Common myeloid progenitor, CD34-positive (primary cell): ENCODE measurements around the gene ZBTB44.

ENCODE experiments used
- CTCF ChIA-PET: fragments of 350-600 bp; sonication (Branson Sonifier 250); formaldehyde crosslinking; loops from one replicate; lab custom pipeline; 2021; ENCODE audit warnings: antibody characterized with exemption; lab: Charles Lee
- POLR2A ChIA-PET: fragments of 350-600 bp; sonication (Branson Sonifier 250); formaldehyde crosslinking; loops from one replicate; lab custom pipeline; 2021; ENCODE audit warnings: antibody characterized with exemption; lab: Charles Lee
- DNase-seq, 3 donors: peaks; one replicate each; pipeline versions ENCODE4 v3.0.0 to v3.0.0-alpha.2; 2013
- H3K27ac ChIP-seq, 2 experiments: 1 replicate in 1 of 2; 2 replicates in 1 of 2; pipeline ENCODE4 v1.7.0; 2013; ENCODE audit warnings: inconsistent platforms in 2 of 2, low read length in 2 of 2, mild to moderate bottlenecking in 2 of 2, low read depth in 1 of 2, moderate library complexity in 1 of 2; ENCODE audit not compliant: severe bottlenecking in 2 of 2, insufficient read depth in 1 of 2, poor library complexity in 1 of 2
- H3K27me3 ChIP-seq, 5 experiments: replicated peaks in 2 of 5; 1 replicate in 3 of 5; 2 replicates in 2 of 5; pipeline versions ENCODE4 v1.6.1 to v1.7.0; 2013; ENCODE audit warnings: low read length in 4 of 5, mild to moderate bottlenecking in 2 of 5, moderate library complexity in 2 of 5, inconsistent platforms in 1 of 5; ENCODE audit not compliant: insufficient read depth in 5 of 5, control insufficient read depth in 4 of 5
- H3K36me3 ChIP-seq, 4 experiments: 1 replicate in 2 of 4; 2 replicates in 2 of 4; pipeline versions ENCODE4 v1.6.1 to v1.7.0; 2013; ENCODE audit warnings: low read length in 3 of 4, control low read depth in 1 of 4, mild to moderate bottlenecking in 1 of 4; ENCODE audit not compliant: control insufficient read depth in 4 of 4, insufficient read depth in 4 of 4
- H3K4me1 ChIP-seq, 4 experiments: 1 replicate in 3 of 4; 2 replicates in 1 of 4; pipeline versions ENCODE4 v1.6.1 to v1.7.1; 2013; ENCODE audit warnings: low read length in 3 of 4, mild to moderate bottlenecking in 3 of 4, control low read depth in 1 of 4, inconsistent platforms in 1 of 4, moderate library complexity in 1 of 4; ENCODE audit not compliant: control insufficient read depth in 4 of 4, insufficient read depth in 4 of 4; ENCODE audit errors: control extremely low read depth in 1 of 4
- H3K4me3 ChIP-seq, 7 experiments: 1 replicate in 4 of 7; 2 replicates in 3 of 7; pipeline versions ENCODE4 v1.5.1 to v1.7.0; 2013; ENCODE audit warnings: mild to moderate bottlenecking in 7 of 7, low read length in 6 of 7, moderate library complexity in 6 of 7, inconsistent platforms in 2 of 7, low read depth in 2 of 7, control low read depth in 1 of 7; ENCODE audit not compliant: insufficient read depth in 4 of 7, control insufficient read depth in 1 of 7; ENCODE audit errors: extremely low read depth in 1 of 7
- H3K9me3 ChIP-seq, 5 experiments: 1 replicate in 4 of 5; 2 replicates in 1 of 5; pipeline versions ENCODE4 v1.6.1 to v1.7.1; 2013; ENCODE audit warnings: low read length in 4 of 5, mild to moderate bottlenecking in 2 of 5, inconsistent platforms in 1 of 5, low read depth in 1 of 5, moderate library complexity in 1 of 5; ENCODE audit not compliant: control insufficient read depth in 4 of 5, insufficient read depth in 2 of 5; ENCODE audit errors: control extremely low read depth in 1 of 5
- WGBS: methylation state at CpG from one replicate; pipeline ENCODE4 v1.1.5; 2013; ENCODE audit not compliant: insufficient coverage; 5-methylcytosine and 5-hydroxymethylcytosine counted together

Gene ZBTB44

GRCh38 chr11:130202009-130202817, 112.5 kb downstream of the ZBTB44 start:
- H3K9me3 ChIP-seq, result peaks cover 0 to 4% (median 0%) of the 10 kb centered on the region in 5 experiments
- no peak overlapping the region for H3K27ac ChIP-seq
- DNase-seq, result no peak
- H3K4me3 ChIP-seq, result no peak overlapping the region
- H3K4me1 ChIP-seq, result no peaks in the 10 kb centered on the region
- H3K36me3 ChIP-seq, result no peaks in the 10 kb centered on the region
- H3K27me3 ChIP-seq, result no peaks in the 10 kb centered on the region
- ChIA-PET POLR2A (no interaction called here), CTCF (interaction anchor here (2.2 kb wide), 1 partner anchor 11 kb away, joined by 8 read pairs; no protein-coding TSS in a partner anchor)
- 73% methylated on average over 12 of the region's 12 CpGs for WGBS

- no peak overlapping the region for H3K27ac ChIP-seq
- POLR2A ChIA-PET, result no interaction called here
- CTCF ChIA-PET, result interaction anchor here (1.1 kb wide), 1 partner anchor 10 kb away, joined by 4 read pairs; no protein-coding TSS in a partner anchor
- no peaks in the 10 kb centered on the region for H3K36me3 ChIP-seq
- H3K9me3 ChIP-seq, result peaks cover 0 to 4% (median 0%) of the 10 kb centered on the region in 5 experiments
- H3K27me3 ChIP-seq, result no peaks in the 10 kb centered on the region
- H3K4me3 ChIP-seq, result no peak overlapping the region
- DNase-seq, result no peak
- no peaks in the 10 kb centered on the region for H3K4me1 ChIP-seq
- WGBS, result 92% methylated on average over 6 of the region's 7 CpGs
These were observed 113.7 kb downstream of the ZBTB44 start for GRCh38 chr11:130201026-130201425.

- Histone ChIP-seq H3K27ac (no peak overlapping the region), H3K27me3 (no peaks in the 10 kb centered on the region), H3K36me3 (no peaks in the 10 kb centered on the region), H3K4me3 (no peak overlapping the region), H3K4me1 (no peaks in the 10 kb centered on the region), H3K9me3 (peaks cover 0 to 4% (median 0%) of the 10 kb centered on the region in 5 experiments)
- POLR2A ChIA-PET, result no interaction called here
- CTCF ChIA-PET, result no interaction called here
- no peak for DNase-seq
- 97% methylated on average over 12 of the region's 12 CpGs for WGBS
These were observed 114.9 kb downstream of the ZBTB44 start for GRCh38 chr11:130199792-130200191.

- WGBS, result 97% methylated on average over 13 of the region's 15 CpGs
- ChIA-PET POLR2A (no interaction called here), CTCF (no interaction called here)
- Histone ChIP-seq H3K27ac (no peak overlapping the region), H3K4me3 (no peak overlapping the region), H3K9me3 (peaks cover 0 to 4% (median 0%) of the 10 kb centered on the region in 5 experiments), H3K4me1 (no peaks in the 10 kb centered on the region), H3K36me3 (no peaks in the 10 kb centered on the region), H3K27me3 (no peaks in the 10 kb centered on the region)
- DNase-seq, result no peak
These were observed 115.8 kb downstream of the ZBTB44 start for GRCh38 chr11:130198964-130199363.

- CTCF ChIA-PET, result no interaction called here
These were observed 116.4 kb downstream of the ZBTB44 start for GRCh38 chr11:130198292-130198691.

GRCh38 chr11:130197386-130198035, 117.2 kb downstream of the ZBTB44 start:
- H3K27me3 ChIP-seq, result no peaks in the 10 kb centered on the region
- no peaks in the 10 kb centered on the region for H3K36me3 ChIP-seq
- 97% methylated on average over 24 of the region's 27 CpGs for WGBS
- no peak overlapping the region for H3K4me3 ChIP-seq
- H3K27ac ChIP-seq, result no peak overlapping the region
- DNase-seq, result no peak
- H3K4me1 ChIP-seq, result no peaks in the 10 kb centered on the region
- ChIA-PET POLR2A (no interaction called here), CTCF (no interaction called here)
- H3K9me3 ChIP-seq, result peaks cover 0 to 4% (median 0%) of the 10 kb centered on the region in 5 experiments

More at GRCh38 chr11:130198292-130198691, 116.4 kb downstream of the ZBTB44 start:
- POLR2A ChIA-PET, result no interaction called here
- peaks cover 0 to 4% (median 0%) of the 10 kb centered on the region in 5 experiments for H3K9me3 ChIP-seq
- H3K27me3 ChIP-seq, result no peaks in the 10 kb centered on the region
- no peak overlapping the region for H3K4me3 ChIP-seq
- WGBS, result 94% methylated on average over 18 of the region's 22 CpGs
- H3K36me3 ChIP-seq, result no peaks in the 10 kb centered on the region
- no peak overlapping the region for H3K27ac ChIP-seq
- H3K4me1 ChIP-seq, result no peaks in the 10 kb centered on the region
- no peak for DNase-seq
